ENCODE results near the gene EHMT2. TPM values are rescaled to one million over a fixed set of nuclear protein-coding genes. Genes with fewer than 3 reads are reported as not detected.

The EHMT2 gene
- total RNA-seq, 1 donor from 2014 or later, result 135 TPM

DNA sequence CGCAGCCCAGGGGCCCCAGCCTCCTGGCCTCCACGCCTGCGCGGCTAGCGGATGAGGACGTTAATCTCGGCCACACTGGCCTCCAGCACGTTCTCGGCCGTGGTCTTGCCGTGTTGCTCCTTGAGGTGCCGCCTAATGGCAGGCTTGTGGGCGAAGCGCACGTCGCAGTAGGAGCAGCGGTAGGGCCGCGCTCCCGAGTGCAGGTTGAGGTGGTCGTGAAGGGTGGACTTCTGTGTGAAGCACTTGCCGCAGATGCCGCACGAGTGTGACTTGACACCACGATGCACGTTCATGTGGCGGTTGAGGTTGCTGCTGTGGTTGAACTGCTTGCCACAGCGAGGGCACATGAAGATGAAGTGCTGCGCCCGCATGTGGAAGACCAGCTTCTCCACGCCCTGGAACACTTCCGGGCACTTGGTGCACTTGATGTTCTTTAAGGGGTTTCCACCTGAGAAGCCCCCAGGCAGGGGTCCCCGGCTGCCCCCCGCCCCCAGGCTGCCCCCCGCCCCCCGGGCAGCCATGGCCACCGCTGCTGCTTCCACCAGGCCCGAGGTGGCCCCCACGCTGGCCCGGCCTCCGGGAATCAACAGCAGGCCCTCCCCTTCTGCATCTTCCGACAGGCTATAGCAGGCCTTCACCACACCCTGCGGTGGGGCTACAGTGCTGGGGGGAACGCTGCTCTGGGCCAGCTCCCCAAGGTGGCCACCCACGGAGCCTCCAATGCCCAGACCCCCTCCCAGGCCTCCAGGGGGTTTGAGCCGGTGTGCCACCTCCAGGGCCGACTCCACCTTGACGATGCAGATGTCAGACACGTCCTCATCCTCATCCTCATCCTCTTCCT, 2.6 kb upstream of the EHMT2 start:
- TF ChIP-seq, protein P1, sequence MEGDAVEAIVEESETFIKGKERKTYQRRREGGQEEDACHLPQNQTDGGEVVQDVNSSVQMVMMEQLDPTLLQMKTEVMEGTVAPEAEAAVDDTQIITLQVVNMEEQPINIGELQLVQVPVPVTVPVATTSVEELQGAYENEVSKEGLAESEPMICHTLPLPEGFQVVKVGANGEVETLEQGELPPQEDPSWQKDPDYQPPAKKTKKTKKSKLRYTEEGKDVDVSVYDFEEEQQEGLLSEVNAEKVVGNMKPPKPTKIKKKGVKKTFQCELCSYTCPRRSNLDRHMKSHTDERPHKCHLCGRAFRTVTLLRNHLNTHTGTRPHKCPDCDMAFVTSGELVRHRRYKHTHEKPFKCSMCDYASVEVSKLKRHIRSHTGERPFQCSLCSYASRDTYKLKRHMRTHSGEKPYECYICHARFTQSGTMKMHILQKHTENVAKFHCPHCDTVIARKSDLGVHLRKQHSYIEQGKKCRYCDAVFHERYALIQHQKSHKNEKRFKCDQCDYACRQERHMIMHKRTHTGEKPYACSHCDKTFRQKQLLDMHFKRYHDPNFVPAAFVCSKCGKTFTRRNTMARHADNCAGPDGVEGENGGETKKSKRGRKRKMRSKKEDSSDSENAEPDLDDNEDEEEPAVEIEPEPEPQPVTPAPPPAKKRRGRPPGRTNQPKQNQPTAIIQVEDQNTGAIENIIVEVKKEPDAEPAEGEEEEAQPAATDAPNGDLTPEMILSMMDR (IDR thresholded peaks at IDR 0.05; ENCODE audit: unreplicated experiment), result no peak
- Mint-ChIP-seq H3K4me3 (peak overlapping the region; percentile 68), H3K36me3 (no peaks in the 10 kb centered on the region), H3K27me3 (ENCODE audit: low read depth) (no peaks in the 10 kb centered on the region), H3K27ac (no peak overlapping the region), H3K4me1 (peaks cover 38% of the 10 kb centered on the region), H3K9me3 (no peaks in the 10 kb centered on the region)
- DNase-seq (ENCODE audit: low spot score in 2 of 2, unreplicated experiment in 2 of 2), result no peak

DNA sequence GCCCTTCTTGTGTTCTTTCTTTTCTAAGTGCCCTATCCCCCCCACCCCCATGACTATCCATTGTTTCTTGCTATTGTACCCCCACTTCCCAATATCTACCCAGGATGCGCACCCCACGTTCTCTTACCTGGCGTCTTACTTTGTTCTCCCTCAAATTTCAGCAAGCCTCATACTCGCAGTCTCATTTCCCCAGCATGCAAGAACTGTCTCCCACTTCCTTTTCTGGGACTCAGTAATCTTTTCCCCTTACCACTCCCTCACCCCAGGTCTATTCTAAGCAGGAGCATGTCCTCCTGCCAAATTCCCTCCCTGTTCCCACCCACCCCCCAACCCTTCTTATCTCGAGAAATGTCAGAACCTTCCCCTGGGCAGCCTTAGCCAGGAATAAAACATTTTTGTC, 1.7 kb upstream of the EHMT2 start:
- Mint-ChIP-seq H3K4me1 (peaks cover 38% of the 10 kb centered on the region), H3K27me3 (ENCODE audit: low read depth) (no peaks in the 10 kb centered on the region), H3K9me3 (no peaks in the 10 kb centered on the region), H3K4me3 (peak overlapping the region; percentile 52), H3K27ac (peak overlapping the region; percentile 87), H3K36me3 (no peaks in the 10 kb centered on the region)
- no peak for DNase-seq (ENCODE audit: low spot score in 2 of 2, unreplicated experiment in 2 of 2)
- TF ChIP-seq, protein P1 (IDR thresholded peaks at IDR 0.05; ENCODE audit: unreplicated experiment), result no peak

DNA sequence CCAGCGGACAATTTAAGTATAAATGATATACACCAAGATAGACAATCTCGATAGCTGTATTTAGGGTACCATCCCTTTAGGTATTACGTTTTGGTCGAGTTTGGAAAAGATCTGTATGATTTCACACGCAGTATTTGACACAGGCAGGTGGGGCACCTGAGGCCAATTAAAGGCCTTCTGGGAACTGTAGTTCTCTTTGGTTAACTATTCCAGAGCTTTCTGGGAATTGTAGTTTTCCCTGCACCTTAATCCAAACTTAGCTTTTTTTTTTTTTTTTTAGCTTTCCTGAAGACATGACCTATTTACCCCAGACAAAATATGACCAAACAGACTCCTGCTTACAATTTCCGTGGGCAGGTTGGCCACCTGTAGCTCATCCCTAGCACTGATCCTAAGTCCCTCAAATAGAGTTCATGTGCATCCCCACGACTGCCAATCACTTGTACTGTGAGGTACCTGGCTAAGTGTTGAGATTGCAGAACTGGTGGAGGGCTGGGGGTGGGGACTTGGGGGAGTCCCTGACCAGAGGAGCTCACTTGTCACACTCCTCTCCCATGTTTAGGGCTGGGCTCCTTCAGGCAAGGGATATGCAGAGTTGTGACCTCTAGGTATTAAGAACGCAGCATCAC, 999 bp upstream of the EHMT2 start:
- peaks cover 2% of the 10 kb centered on the region for H3K36me3 Mint-ChIP-seq
- H3K9me3 Mint-ChIP-seq, result no peaks in the 10 kb centered on the region
- H3K27ac Mint-ChIP-seq, result peak overlapping the region; percentile 97
- H3K4me3 Mint-ChIP-seq, result peak overlapping the region; percentile 98
- DNase-seq (ENCODE audit: low spot score in 2 of 2, unreplicated experiment in 2 of 2), result no peak
- H3K27me3 Mint-ChIP-seq (ENCODE audit: low read depth), result no peaks in the 10 kb centered on the region
- peaks cover 37% of the 10 kb centered on the region for H3K4me1 Mint-ChIP-seq
- TF ChIP-seq, protein P1 (IDR thresholded peaks at IDR 0.05; ENCODE audit: unreplicated experiment), result no peak

DNA sequence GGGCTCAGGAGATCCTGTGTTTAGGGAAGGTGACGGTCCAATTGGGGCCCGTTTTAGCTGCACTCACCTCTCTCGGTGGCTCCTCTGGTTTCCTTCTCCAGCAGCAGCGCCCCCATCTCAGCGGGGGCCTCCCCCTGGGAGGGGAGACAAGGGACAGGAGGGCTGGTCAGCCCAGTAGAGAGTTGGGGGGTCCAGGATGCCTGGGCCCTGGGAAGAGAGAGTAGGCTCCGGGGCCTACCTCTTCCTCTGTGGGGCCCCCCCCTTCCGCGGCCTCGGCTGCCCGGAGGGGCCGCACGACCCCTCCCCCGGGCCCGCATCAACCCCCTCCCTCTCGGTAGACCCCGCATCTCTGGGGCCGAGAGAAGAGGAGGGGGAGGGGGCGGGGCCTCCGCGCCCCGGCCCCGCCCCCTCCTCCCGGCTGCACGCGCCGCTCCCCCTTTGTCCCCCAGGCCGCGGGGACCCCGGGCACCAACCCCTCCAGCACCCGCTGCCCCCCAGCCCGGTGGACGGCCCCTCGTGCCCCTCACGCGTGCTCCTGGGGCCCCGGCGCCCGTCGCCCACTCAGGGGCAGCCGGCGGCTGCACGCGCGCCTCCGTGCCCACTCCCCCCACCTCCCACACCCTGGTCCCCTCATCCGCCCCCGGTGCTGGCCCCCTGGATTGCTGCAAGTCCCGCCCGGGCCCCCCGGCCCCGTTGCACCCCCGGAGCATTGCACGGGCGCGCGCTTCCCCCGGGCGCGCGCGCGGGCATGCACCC, 464 bp downstream of the EHMT2 start:
- peaks cover 29% of the 10 kb centered on the region for H3K4me1 Mint-ChIP-seq
- TF ChIP-seq, protein P1 (IDR thresholded peaks at IDR 0.05; ENCODE audit: unreplicated experiment), result no peak
- no peaks in the 10 kb centered on the region for H3K9me3 Mint-ChIP-seq
- DNase-seq (ENCODE audit: low spot score in 2 of 2, unreplicated experiment in 2 of 2), result no peak
- H3K4me3 Mint-ChIP-seq, result peak overlapping the region; percentile 78
- H3K27me3 Mint-ChIP-seq (ENCODE audit: low read depth), result no peaks in the 10 kb centered on the region
- H3K36me3 Mint-ChIP-seq, result peaks cover 12% of the 10 kb centered on the region
- H3K27ac Mint-ChIP-seq, result peak overlapping the region; percentile 90

DNA sequence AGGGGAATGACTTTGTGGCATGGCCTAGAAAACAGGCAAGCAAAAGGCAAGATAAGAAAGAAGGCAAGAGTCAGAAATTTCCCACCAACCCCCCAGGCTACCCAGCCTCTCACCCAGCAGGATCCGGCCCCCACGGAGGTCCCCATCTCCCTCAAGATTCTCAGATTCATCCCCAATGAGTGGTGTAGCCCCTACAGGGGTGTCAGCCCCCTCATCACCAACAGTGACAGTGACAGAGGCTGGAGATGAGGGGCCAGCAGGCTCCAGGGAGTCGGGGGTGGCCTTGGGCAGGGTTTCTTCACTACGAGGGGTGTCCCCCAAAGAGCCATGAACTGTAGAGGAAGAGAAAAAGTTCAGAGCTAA, 1.0 kb downstream of the EHMT2 start:
- peak overlapping the region; percentile 90 for H3K27ac Mint-ChIP-seq
- H3K27me3 Mint-ChIP-seq (ENCODE audit: low read depth), result no peaks in the 10 kb centered on the region
- TF ChIP-seq, protein P1 (IDR thresholded peaks at IDR 0.05; ENCODE audit: unreplicated experiment), result no peak

More for the DNA sequence above, 1.0 kb downstream of the EHMT2 start:
- H3K36me3 Mint-ChIP-seq, result peaks cover 15% of the 10 kb centered on the region
- peak overlapping the region; percentile 78 for H3K4me3 Mint-ChIP-seq
- peaks cover 29% of the 10 kb centered on the region for H3K4me1 Mint-ChIP-seq
- no peak for DNase-seq (ENCODE audit: low spot score in 2 of 2, unreplicated experiment in 2 of 2)
- H3K9me3 Mint-ChIP-seq, result no peaks in the 10 kb centered on the region
